ENCODE measurements around the gene USP32.
A peak's percentile ranks its signal among the peaks of the same experiment; 100 is the strongest.
"Not testable (repeated sequence)": the region's sequence is repeated elsewhere in the genome, so short reads cannot be mapped to it uniquely, and the experiment has no call there.

USP32 gene

DNA sequence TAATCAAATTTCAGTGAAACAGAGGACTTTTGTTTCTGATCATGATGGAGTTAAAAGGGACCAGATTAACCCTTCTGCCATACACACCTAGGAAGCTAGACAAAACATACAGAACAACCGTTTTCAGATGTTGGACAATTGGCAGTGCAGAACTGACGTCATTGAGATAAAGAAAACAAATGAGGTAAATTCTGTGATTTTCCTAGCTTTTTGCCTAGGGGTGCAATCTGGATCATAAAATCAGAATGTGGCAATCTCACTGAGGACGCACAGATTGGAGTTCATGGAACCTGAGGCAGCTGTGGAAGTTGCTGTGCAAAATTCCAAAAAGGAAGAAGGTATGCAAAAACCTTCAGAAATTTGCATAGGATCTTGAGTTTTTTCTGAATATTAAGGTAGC lies 15.0 kb upstream of the USP32 start:
- DNase-seq: no peak

DNA sequence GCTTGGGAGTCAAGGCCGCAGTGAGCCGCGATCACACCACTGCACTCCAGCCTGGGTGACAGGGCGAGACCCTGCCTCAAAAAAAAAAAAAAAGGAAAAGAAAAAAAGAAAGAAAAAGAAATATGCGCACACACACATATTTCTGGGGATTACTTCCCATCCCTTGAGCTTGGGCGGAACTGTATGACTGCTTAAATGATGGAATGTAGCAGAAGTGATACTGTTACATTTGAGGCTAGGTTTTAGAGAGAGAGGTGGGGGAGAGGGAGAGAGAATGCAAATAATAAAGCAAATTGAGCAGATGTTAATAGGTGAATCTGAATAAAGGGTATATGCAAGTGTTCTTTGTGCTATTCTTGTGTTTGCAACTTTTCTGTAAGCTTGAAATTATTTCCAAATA lies 12.0 kb upstream of the USP32 start:
- no peak for DNase-seq

DNA sequence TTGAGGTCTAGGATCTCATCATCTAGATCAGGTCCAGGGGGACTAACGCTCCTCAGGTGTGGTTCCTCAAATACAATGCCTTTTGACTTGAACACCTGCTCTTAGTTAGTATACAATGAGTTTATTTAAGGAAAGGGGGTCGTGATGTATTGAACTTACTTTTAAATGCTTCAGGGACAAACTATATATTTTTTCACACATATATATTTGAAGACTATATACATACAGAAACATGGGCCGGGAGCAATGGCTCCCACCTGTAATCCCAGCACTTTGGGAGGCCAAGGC lies 11.5 kb upstream of the USP32 start:
- no peak for DNase-seq

DNA sequence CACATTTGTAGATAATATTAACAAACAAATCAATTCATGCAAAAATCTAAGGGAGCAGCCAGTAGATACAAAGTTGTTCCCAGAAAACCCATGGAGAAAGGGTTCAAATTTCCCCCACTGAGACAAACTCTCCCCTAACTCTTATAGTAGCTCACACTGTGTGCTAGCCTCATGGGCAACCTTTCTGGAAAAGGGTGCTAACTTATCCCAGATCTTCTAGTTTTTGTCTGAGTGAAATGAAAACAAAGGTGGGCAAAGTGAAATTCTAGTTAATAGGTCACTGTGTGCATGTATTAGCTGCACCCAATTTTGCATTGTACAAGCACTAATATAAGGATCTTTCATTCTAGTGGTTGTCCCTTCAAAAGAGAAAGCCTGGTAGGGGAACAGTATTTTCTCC lies 9.9 kb upstream of the USP32 start:
- DNase-seq: no peak

DNA sequence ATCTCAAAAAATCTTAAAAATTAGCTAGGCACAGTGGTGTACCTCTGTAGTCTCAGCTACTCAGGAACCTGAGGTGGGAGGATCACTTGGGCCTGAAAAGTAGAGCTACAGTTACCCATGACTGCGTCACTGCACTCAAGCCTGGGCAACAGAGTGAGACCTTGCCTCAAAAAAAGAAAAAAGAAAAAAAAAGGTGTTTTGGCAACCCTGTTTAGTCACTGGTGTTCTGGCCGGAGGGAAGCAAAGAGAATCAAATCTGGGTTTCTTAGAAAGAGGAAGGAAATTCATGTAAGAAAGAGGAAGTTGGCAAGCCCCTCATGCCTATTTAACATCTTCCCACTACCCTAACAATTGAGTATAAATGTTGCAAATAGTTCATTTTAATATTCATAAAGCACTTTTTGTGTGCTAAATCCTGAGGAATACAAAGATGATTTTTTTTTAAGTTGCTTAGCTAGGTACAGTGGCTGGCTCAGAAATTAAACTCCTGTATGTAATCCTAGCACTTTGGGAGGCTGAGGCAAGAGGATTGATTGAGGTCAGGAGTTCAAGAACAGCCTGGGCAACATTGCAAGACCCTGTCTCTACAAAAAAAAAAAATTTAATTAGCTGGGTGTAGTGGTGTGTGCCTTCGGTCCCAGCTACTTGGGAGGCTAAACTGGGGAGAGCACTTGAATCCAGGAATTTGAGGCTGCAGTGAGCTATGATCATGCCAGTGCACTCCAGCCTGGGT lies 6.5 kb upstream of the USP32 start:
- DNase-seq: no peak

DNA sequence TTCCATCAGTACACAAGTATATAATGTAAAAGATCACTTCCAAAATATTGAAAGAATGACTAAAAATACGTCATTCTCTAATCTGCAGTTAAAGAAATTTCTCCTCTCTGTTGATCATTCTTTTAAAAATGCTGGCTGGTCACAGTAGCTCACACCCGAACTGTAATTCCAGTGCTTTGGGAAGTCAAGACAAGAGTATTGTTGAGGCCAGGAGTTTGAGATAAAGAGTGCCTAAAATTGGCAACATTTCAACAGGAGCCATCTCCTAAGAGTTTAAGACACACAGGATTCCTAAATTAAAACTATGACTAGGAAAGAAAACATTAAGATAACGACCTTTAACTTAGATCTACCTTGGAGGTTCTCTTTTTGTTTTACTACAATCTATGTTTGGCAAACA lies 4.5 kb upstream of the USP32 start:
- no peak for DNase-seq

DNA sequence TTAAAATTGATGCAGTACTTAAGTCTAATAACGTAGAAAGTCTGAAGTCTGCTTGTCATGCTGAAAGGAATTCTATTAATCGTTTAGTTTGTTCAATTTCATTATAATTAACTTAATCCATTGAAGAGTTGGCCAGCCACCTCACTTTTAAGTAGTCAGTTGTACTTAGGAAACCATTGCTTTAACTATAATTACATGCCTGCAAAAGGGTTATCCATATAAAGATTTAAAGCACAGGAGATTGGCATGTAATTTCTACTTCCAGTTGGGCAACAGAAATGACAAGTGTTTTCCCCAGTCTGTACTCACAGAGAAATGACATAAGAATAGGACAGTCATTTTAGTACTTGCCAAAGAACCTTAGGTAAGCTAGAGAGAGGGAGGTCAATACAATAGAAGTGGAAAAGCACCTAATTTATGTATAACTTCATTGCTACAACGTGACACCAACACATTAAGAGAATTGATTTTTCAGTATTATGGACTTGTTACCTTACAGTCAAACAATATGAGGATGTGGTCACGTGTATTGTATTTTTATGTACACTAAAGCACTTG lies 3.7 kb upstream of the USP32 start:
- DNase-seq: no peak

DNA sequence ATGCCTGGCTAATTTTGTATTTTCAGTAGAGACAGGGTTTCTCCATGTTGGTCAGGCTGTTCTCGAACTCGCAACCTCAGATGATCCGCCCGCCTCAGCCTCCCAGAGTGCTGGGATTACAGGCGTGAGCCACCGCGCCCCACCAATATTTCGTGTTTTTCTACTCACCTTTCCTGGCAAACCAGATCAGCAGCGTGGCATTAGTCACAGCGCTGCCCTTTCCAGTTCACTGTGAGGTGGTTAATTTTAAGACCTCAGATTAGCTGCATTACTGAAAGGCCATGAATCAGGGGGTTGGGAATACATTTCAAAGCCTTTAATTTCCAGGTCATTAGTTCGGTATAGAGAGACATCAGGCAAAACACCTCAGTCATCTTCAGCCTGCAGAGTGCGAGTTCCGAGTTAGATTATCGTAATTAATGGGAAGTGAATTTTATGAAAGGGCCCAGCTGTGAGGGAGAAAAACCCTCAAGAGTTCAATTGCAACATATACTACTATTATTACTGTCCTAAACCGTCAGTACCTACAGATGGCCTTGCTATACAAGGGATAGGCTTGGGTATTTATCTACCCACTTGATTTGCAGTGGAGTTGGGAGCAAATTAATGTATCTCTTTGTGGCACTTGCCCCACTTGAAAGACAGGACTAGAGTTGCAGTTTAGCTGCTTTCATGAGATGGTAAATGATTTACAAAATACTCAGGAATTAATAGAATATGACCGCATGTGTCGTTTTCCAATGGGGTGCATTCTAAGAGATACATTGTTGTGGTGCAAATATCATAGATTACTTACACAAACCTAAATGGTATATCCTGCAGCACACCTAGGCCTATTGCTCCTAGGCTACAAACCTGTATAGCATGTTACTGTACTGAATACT lies 2.1 kb upstream of the USP32 start:
- DNase-seq: no peak

DNA sequence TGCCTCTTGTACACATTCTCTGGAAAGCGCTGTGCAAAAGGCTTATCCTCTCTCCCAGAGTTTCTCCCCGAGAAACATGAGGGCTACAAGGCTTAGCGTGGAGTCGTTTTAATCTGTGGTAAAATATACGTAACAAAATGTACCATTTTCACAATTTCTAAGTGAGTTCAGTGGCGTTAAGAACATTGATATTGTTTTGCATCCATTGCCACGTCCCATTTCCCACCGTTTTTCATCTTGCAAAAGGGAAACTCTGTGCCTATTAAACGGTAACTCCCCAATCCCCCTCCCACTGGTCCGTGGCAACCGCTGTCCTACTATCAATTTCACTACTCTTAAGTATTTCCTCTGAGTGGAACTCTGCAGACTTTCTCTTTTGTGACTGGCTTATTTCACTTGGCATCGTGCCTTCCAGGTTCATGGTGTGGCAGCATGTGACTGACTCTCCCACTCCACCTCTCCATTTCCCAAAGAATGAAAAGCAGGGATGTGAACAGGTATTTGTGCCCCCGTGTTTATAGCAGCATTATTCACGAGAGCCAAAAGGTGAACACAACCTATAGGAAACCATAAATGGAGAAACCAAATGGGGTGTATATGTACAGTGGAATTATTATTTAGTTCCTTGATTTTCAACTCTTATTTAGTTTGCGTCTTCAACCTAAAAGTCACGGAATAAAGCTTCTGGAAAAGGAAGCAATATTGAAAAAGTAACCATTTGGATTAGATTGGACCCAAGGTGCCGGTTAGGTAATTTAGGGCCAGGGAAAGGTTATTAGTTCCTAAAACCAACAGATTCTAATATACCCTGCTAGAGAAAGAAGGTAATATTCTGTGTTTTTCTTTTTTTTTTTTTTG lies 1.1 kb upstream of the USP32 start:
- DNase-seq: no peak

DNA sequence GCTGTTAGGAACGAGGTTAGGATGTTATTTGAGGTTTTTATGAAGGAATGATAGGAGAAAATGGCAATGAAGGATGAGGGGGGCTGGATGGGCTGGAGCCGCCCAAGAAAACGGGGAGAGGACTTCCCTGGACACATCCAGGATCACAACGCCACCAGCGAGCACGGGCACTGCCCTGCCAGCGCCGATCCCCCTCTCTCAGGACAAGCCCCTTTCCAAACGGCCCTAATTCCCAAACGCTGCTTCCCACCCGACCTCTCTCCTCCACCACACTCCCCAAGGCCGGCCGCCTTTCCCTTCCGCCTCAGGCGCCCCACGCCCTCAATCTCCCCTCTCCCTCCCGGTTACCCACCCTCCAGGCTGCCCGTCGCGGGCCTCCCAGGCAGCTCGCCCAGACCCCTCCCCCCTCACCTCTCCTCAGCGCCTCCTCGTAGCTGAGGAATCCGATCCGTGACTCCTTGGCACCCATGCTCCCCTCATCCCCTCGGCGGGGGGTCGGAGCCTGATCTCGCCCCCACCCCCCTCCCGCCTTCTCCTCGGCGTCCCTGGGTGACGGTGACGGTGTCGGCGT lies 377 bp downstream of the USP32 start:
- no peak for DNase-seq

DNA sequence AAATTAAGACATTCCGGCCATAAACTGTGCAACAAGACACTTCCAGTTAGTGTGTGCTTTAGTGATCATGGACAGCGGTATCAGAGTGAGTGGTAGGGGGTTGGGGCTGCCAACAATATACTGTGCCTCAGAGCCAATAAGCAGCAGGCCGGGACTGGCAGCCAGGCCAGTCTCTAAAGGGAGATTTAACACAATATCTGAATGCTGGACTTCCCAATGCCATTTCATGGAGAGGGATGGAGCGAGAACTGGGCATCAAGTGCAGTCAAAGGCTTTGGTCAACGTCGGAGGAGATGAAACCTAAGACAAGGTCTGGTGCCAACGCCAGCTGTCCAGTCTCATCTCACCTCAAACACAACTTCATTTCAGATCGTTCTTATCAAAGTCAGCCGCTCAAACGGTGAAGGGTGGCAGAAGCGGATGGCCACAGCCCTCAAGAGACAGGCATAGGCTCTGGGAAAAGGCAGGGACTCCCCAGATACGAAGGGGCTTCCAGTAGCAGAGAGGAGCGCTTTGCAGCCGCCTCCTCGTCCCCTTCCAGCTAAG lies 935 bp downstream of the USP32 start:
- no peak for DNase-seq

DNA sequence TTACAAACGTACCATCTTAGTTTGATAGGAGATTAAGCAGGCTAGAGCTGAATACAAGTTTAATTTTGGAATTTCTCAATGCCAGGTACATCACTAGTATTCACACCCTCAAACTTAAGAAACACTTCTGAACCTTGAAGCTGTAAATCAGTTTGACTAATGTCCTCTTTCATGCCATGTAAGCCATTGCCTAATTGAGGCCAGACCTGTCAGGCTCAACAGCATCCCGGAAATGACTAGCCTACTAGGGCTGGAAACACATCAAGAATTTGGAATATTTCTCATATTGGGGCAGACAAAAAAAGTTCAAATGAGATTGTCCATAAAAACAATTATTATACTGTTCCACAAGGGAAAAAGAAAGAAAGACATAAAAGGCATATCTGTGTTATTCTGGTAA lies 1.7 kb downstream of the USP32 start:
- DNase-seq: no peak

DNA sequence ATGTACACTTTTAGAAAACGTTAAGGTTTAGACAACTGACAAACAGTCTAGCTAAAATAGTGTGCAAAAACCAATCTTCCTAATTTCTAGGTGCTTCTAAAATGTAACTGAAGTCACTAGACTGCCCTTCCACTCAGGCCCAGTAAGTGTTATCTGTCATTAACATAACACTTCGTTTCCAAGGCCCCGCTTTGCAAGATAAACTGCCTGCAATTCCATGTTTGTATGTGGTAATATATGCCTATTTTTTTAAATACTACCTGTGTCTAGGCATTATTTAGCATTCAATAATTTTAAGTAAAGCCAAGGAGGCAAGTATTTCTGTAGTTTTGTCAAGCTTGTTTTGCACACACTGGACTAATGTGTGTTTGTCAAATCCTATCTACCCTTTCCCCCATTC lies 3.2 kb downstream of the USP32 start:
- no peak for DNase-seq

DNA sequence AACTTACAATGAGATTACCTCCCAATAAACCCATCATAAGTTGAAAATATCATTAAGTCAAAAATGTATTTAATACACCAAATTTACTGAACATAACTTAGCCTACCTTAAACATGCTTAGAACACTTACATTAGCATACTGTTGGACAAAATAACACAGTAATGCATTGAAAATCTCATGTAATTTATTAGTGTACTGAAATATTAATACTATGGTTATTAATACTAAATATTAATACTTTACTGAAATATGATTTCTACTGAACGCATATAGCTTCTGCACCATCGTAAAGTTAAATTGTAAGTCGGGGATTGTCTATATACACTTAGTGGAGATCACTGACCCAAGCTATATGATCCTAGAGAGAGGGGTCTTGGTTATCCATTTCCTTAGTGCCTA lies 4.3 kb downstream of the USP32 start:
- no peak for DNase-seq

DNA sequence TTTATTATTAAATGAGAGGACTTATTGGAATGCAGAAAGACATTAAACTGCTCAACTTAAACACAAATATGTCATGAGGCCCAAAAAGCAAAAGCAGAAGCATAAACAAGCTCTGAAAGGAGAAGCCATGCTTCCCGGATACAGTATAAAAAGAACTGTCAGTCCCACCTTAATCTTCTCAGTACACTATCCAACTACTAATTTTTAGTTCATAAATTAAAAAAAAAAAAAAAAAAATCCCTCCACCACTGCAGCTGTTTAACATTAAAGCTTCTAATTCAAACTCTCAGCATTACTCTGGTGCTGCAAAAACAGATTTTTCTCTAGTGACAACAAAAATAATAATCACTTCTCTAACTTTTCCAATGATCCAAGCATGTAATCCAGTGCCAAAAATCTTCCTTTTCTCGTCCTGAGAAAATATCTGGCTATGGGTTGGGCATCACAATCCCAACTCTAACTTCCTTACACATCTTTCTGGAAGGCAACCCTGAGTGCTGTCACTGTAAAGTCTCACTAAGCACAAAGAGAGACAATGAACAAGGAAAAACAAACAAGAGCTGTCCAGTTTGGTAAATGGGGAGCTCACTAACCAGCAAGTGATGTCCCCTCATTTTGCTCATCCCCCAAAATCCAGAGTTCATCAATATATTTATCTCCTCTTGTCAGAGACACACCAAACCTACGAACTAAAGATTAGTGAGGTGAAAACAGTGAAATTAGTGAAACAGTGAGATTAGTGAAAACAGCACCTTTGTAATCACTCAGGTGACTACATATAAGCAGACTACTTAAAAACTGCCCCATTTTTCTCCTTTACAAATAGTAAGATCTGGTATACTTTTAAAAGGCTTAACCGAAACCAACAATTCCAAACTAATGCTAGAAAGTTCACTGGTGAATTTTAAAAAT lies 5.5 kb downstream of the USP32 start:
- DNase-seq: no peak

DNA sequence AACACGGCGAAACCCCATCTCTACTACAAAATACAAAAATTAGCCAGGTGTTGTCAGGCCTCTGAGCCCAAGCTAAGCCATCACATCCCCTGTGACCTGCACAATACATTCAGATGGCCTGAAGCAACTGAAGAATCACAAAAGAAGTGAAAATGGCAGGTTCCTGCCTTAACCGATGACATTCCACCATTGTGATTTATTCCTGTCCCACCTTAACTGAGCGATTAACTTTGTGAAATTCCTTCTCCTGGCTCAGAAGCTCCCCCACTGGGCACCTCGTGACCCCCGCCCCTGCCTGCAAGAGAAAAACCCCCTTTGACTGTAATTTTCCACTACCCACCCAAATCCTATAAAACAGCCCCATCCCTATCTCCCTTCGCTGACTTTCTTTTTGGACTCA lies 7.0 kb downstream of the USP32 start:
- DNase-seq: not testable (repeated sequence)

DNA sequence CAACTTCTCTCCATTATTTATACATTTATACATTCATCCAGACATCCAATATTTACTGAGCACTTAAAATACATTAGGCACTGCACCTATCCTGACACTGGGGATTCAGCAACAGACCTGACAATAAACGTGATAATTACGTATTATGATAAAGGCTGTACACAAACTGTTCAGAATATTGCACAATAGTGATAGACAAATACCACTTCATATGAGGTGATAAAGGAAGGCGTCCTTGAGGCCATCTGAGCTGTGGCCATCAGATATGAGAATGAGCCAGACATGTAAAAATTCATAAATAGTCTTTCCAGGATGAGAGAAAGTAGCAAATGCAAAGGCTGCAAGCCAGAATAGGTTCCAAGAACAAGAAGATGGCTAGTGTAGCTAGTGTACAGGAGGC lies 8.6 kb downstream of the USP32 start:
- DNase-seq: peak; percentile 32

DNA sequence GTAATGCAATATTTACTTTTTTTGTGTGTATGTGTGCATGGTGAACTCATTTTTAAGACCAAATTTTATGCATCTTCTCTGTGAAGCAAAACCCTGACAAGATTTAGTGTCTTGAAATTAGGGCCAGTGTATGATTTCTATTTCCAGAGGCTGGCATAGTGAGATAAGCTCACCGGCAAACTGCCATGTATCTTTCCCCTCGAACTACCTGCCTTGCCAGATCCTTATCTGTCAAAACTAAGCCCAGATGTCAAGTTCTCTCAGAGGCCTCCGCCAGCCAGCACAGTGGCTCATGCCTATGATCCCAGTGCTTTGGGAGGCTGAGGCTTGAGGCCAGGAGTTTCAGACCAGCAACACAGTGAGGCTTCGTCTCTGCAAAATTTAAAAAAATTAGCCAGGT lies 10.0 kb downstream of the USP32 start:
- no peak for DNase-seq

DNA sequence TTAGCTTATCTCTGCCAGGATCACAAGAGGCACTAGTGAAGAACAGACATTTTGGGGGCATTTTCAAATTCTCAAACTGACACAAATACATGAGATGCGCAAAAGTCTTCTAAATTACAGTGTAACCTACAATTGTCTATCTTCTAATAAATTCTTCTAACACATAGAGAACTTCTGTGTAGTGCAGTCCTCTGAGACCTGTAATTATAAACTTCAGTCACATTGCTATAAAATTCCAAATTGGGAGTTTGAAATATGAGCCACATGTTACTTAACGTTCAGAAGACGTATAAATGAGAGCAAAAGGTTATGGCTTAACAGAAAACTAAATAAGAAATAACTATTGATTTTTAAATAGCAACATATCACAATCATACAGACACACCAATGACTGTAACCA lies 12.5 kb downstream of the USP32 start:
- not testable (repeated sequence) for DNase-seq

DNA sequence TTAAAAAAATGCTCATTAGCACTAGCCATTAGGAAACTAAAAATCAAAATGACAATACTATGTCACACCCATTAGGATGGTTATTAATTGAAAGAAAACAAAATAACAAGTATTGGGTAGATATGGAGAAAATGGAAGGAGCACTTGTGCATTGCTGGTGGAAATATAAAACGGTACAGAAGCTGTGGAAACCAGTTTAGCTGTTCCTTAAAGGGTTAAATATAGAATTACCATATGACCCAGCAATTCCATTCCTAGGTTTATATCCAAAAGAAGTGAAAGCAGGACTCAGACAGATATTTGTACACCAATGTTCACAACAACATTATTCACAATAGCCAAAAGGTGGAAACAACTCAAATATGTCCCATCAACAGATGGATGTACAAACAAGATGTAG lies 13.7 kb downstream of the USP32 start:
- DNase-seq: not testable (repeated sequence)

DNA sequence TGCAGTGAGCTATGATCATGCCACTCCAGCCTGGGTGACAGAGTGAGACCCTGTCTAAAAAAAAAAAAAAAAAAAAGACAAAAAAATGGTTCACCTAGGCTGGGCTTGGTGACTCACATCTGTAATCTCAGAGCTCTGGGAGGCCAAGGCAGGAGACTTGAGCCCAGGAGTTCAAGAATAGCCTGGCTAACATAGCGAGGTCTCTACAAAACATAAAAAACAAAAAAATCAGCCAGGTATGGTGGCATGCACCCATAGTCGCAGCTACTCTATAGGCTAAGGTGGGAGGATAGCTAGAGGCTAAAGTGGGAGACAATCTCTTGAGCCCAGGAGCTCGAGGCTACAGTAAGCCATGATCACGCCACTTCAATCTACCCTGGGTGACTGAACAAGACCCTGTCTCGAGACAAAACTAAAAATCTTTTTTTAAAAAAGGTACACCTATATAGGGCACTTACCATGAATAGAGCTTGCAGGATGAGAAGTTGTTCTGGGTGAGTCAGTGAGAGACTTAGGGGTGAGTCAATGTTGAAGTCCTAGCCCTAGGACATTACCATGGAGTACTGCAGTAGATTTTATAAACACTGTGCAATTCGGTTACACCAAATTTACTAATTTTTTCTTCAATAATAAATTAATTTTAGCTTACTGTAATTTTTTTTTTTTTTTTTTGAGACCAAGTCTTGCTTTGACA lies 19.0 kb downstream of the USP32 start:
- no peak for DNase-seq
